SK-N-SH (cell line): ENCODE results near the gene HESX1. TPM values are rescaled to one million over a fixed set of nuclear protein-coding genes. Genes with fewer than 3 reads are reported as not detected.

Experiments
- CTCF ChIA-PET: fragments of 300-600, 350-600 bp; formaldehyde crosslinking; extraction: SDS; loops from one replicate; lab custom pipeline; 2021; lab: Yijun Ruan, JAX
- POLR2A ChIA-PET: fragments of 350-600 bp; sonication (Branson Sonifier 250); formaldehyde crosslinking; extraction: SDS; loops from one replicate; lab custom pipeline; 2020; ENCODE audit warnings: antibody characterized with exemption, inconsistent platforms; lab: Yijun Ruan, JAX
- DNase-seq: peaks from one replicate; pipeline ENCODE4 v3.0.0; 2012
- H2AFZ ChIP-seq: fragments of 200-600 bp; sonication (generic); 2 replicates; pipeline ENCODE4 v1.8.1; 2016; ENCODE audit warnings: antibody characterized with exemption, mild to moderate bottlenecking, low read depth
- H3F3A ChIP-seq: fragments of 200-600 bp; sonication (generic); replicated peaks from 2 replicates; pipeline ENCODE3; 2016; ENCODE audit warnings: antibody characterized with exemption, mild to moderate bottlenecking; ENCODE audit not compliant: insufficient read depth
- H3K27ac ChIP-seq, 2 experiments: fragments of 200-500 bp in 1 of 2; fragments of 200-600 bp in 1 of 2; sonication (Bioruptor generic) in 1 of 2; sonication (generic), shearing (Covaris generic) in 1 of 2; 2 replicates each; pipeline versions ENCODE4 v1.5.1 to v1.6.1; 2014 to 2016; ENCODE audit warnings: low read depth in 2 of 2, inconsistent platforms in 1 of 2, low read length in 1 of 2, mild to moderate bottlenecking in 1 of 2, mixed read lengths in 1 of 2
- H3K27me3 ChIP-seq: fragments of 200-600 bp; sonication (generic), shearing (Covaris generic); 2 replicates; pipeline ENCODE4 v1.6.1; 2016; ENCODE audit warnings: mixed run types; ENCODE audit not compliant: insufficient read depth
- H3K36me3 ChIP-seq, 2 experiments: fragments of 200-500 bp in 1 of 2; fragments of 200-600 bp in 1 of 2; sonication (Bioruptor generic) in 1 of 2; sonication (generic) in 1 of 2; replicated peaks in 1 of 2; 2 replicates each; pipeline versions ENCODE3 to v1.5.1; 2014 to 2016; ENCODE audit warnings: low read length in 1 of 2, mild to moderate bottlenecking in 1 of 2; ENCODE audit not compliant: insufficient read depth in 2 of 2, control insufficient read depth in 1 of 2
- H3K4me1 ChIP-seq, 2 experiments: fragments of 200-500 bp in 1 of 2; fragments of 200-600 bp in 1 of 2; sonication (Bioruptor generic) in 1 of 2; sonication (generic), shearing (Covaris generic) in 1 of 2; 2 replicates each; pipeline versions ENCODE4 v1.5.1 to v1.6.1; 2014 to 2016; ENCODE audit warnings: low read depth in 1 of 2, low read length in 1 of 2, mixed run types in 1 of 2; ENCODE audit not compliant: insufficient read depth in 2 of 2, control insufficient read depth in 1 of 2
- H3K4me2 ChIP-seq: fragments of 200-600 bp; sonication (generic), shearing (Covaris generic); 2 replicates; pipeline ENCODE4 v1.6.1; 2017; ENCODE audit warnings: mixed run types
- H3K4me3 ChIP-seq, 2 experiments: fragments of 200-500 bp in 1 of 2; fragments of 200-600 bp in 1 of 2; sonication (Bioruptor generic) in 1 of 2; sonication (generic), shearing (Covaris generic) in 1 of 2; 2 replicates each; pipeline versions ENCODE4 v1.5.1 to v1.8.1; 2014 to 2016; ENCODE audit warnings: low read depth in 2 of 2, inconsistent platforms in 1 of 2, low read length in 1 of 2, mild to moderate bottlenecking in 1 of 2, mixed read lengths in 1 of 2, moderate library complexity in 1 of 2
- H3K79me2 ChIP-seq: fragments of 200-600 bp; sonication (generic); 2 replicates; pipeline ENCODE4 v1.8.1; 2017; ENCODE audit warnings: mild to moderate bottlenecking; ENCODE audit not compliant: insufficient read depth
- H3K9ac ChIP-seq: fragments of 200-600 bp; sonication (generic); 2 replicates; pipeline ENCODE4 v1.6.1; 2017; ENCODE audit warnings: mixed run types
- H3K9me2 ChIP-seq: fragments of 200-600 bp; sonication (generic); 2 replicates; pipeline ENCODE4 v1.6.1; 2017; ENCODE audit warnings: mixed run types
- H3K9me3 ChIP-seq: fragments of 200-600 bp; sonication (generic); 2 replicates; pipeline ENCODE4 v1.6.1; 2017; ENCODE audit warnings: mixed run types, mild to moderate bottlenecking, moderate library complexity
- H4K20me1 ChIP-seq: fragments of 200-600 bp; sonication (generic); 2 replicates; pipeline ENCODE4 v1.6.1; 2017; ENCODE audit warnings: mild to moderate bottlenecking, mixed run types; ENCODE audit not compliant: insufficient read depth
- CTCF ChIP-seq: fragments of 200-600 bp; sonication (generic); IDR thresholded peaks from 2 replicates; pipeline ENCODE4 v1.6.1; 2017; ENCODE audit warnings: antibody characterized with exemption, mild to moderate bottlenecking, moderate library complexity
- ELF1 ChIP-seq: IDR thresholded peaks from 2 replicates; pipeline ENCODE4 v1.4.0; 2012
- GATA2 ChIP-seq: sonication (generic); formaldehyde crosslinking; IDR thresholded peaks from 2 replicates; pipeline ENCODE4 v1.5.0; 2020; ENCODE audit warnings: mild to moderate bottlenecking, missing genetic modification reagents
- JUND ChIP-seq: IDR thresholded peaks from 2 replicates; pipeline ENCODE4 v1.4.0; 2012
- MAX ChIP-seq: IDR thresholded peaks from 2 replicates; pipeline ENCODE4 v1.4.0; 2012; ENCODE audit warnings: low read depth
- MXI1 ChIP-seq: IDR thresholded peaks from 2 replicates; pipeline ENCODE4 v1.6.1; 2012; ENCODE audit warnings: mild to moderate bottlenecking, low read depth, low read length, improper control_type of control experiment
- NFIC ChIP-seq: IDR thresholded peaks from 2 replicates; pipeline ENCODE4 v1.4.0; 2012; ENCODE audit warnings: borderline replicate concordance
- PBX3 ChIP-seq: IDR thresholded peaks from 2 replicates; pipeline ENCODE4; 2012
- RAD21 ChIP-seq: IDR thresholded peaks from 2 replicates; pipeline ENCODE4 v1.6.1; 2012; ENCODE audit warnings: mild to moderate bottlenecking, low read length
- REST ChIP-seq: IDR thresholded peaks from 2 replicates; pipeline ENCODE4 v1.6.1; 2012; ENCODE audit warnings: mild to moderate bottlenecking, low read depth, low read length, moderate library complexity
- RFX5 ChIP-seq: IDR thresholded peaks from 2 replicates; pipeline ENCODE4 v1.6.1; 2012; ENCODE audit warnings: mild to moderate bottlenecking, improper control_type of control experiment, low read length
- RXRA ChIP-seq: IDR thresholded peaks from 2 replicates; pipeline ENCODE4 v1.4.0; 2012; ENCODE audit warnings: low read depth, mild to moderate bottlenecking, borderline replicate concordance
- SIN3A ChIP-seq: IDR thresholded peaks from 2 replicates; pipeline ENCODE4 v1.6.1; 2012; ENCODE audit warnings: low read depth, mild to moderate bottlenecking, low read length, moderate library complexity, borderline replicate concordance
- SMC3 ChIP-seq: IDR thresholded peaks from 2 replicates; pipeline ENCODE4 v1.6.1; 2012; ENCODE audit warnings: low read depth, low read length, improper control_type of control experiment
- TCF12 ChIP-seq: IDR thresholded peaks from 2 replicates; pipeline ENCODE4 v1.4.0; 2012
- ZBTB33 ChIP-seq: IDR thresholded peaks from 2 replicates; pipeline ENCODE4 v1.4.0; 2012; ENCODE audit warnings: low read depth, borderline replicate concordance
- WGBS: methylation state at CpG from one replicate; pipeline ENCODE4 v1.1.6; 2017; ENCODE audit warnings: low lambda C conversion rate; 5-methylcytosine and 5-hydroxymethylcytosine counted together
- polyA plus RNA-seq, 3 experiments: library from polyadenylated mRNA; depleted of rRNA; stranded (reverse); fragments of >200 nt; gene quantifications; 2 replicates each; pipeline ENCODE4 v1.2.3, GENCODE V29; 2012

Gene HESX1
- polyA plus RNA-seq (2012; rRNA removed) = 1.2 and 2.5 TPM in 2 replicates
- polyA plus RNA-seq (2012; cell fraction: cytosol; rRNA removed) = 1.0 and 1.8 TPM in 2 replicates
- polyA plus RNA-seq (2012; cell fraction: nucleus; rRNA removed) = 5.0 and 5.2 TPM in 2 replicates

- Histone ChIP-seq H3F3A (no peaks in the 10 kb centered on the region), H3K4me1 (no peaks in the 10 kb centered on the region), H3K79me2 (no peaks in the 10 kb centered on the region), H3K4me2 (no peak within 1 kb of the TSS), H3K36me3 (no peaks in the 10 kb centered on the region), H3K9me3 (peaks cover 4% of the 10 kb centered on the region; the same call in 1 of the 2 replicates), H3K27me3 (no peaks in the 10 kb centered on the region), H3K4me3 (no peak within 1 kb of the TSS), H2AFZ (no peak within 1 kb of the TSS), H3K9ac (no peak within 1 kb of the TSS), H3K9me2 (no peaks in the 10 kb centered on the region), H3K27ac (no peak within 1 kb of the TSS), H4K20me1 (no peaks in the 10 kb centered on the region)
- no peak for TF ChIP-seq MXI1
- no peak for TF ChIP-seq ZBTB33
- TF ChIP-seq TCF12 = no peak
- no peak for TF ChIP-seq PBX3
- no peak for TF ChIP-seq JUND
- no peak for TF ChIP-seq RAD21
- no peak for TF ChIP-seq RXRA
- no peak for TF ChIP-seq NFIC
- no peak for TF ChIP-seq REST
- TF ChIP-seq SMC3 = no peak
- no peak for TF ChIP-seq ELF1
- no peak for TF ChIP-seq GATA2
- TF ChIP-seq MAX = no peak
- TF ChIP-seq CTCF = no peak
- TF ChIP-seq RFX5 = no peak
- TF ChIP-seq SIN3A = no peak
- POLR2A ChIA-PET = no interaction called here
- CTCF ChIA-PET = interaction anchor here (1.1 kb wide), 1 partner anchor 22 kb away, joined by 4 read pairs; no protein-coding TSS in a partner anchor
- no peak for DNase-seq
- whole genome bisulfite sequencing = 80% methylated on average over 4 of the region's 4 CpGs
These were observed at the start of gene HESX1 for GRCh38 chr3:57199895-57200297. HESX1 (minus strand) TSS chr3:57199978; CDS start chr3:57199918, 60 bp downstream.
